Sigmoid colon (tissue), 4 donors: ENCODE data around the gene ABCC8.

ENCODE experiments used
- EP300 ChIP-seq, 4 donors: sonication (generic); formaldehyde crosslinking; IDR thresholded peaks; one replicate each; pipeline ENCODE4 v1.6.1; 2017; ENCODE audit warnings: antibody characterized with exemption in 4 of 4
- POLR2A ChIP-seq, 2 donors: fragments of 450-650 bp; IDR thresholded peaks; one replicate each; pipeline ENCODE4 v1.6.1; 2016; ENCODE audit warnings: antibody characterized with exemption in 2 of 2, mild to moderate bottlenecking in 2 of 2, moderate library complexity in 2 of 2
- POLR2AphosphoS5 ChIP-seq, 4 donors: sonication (generic); formaldehyde crosslinking; IDR thresholded peaks; one replicate each; pipeline ENCODE4 v1.6.1; 2017; ENCODE audit warnings: antibody characterized with exemption in 4 of 4
- TF ChIP-seq, protein P1 (sequence below), 4 experiments: fragments of 450-650 bp in 3 of 4; fragments of 200-600 bp in 1 of 4; IDR thresholded peaks; one replicate each; pipeline ENCODE4 v1.5.1; 2016 to 2019; ENCODE audit warnings: antibody characterized with exemption in 4 of 4, mild to moderate bottlenecking in 3 of 4, moderate library complexity in 2 of 4

DNA sequence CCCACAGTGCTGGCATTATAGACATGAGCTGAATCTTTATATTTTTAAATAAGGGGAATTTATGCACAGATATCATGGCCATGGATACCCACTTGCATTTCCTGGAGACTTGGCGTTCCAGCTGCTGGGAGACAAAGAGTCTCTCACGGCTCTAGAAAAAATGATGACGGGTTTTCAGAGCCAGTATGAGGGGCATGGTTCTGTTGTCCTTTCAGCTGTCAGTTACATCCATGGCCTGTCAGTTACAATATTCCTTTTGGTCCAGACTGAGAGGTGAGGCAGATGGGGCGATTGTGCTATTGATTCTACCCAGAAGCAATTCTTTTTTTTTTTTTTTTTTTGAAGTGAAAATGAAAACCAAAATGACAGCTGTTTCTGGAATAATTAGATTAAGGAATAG is 37.8 kb upstream of the ABCC8 start:
- TF ChIP-seq, protein P1, sequence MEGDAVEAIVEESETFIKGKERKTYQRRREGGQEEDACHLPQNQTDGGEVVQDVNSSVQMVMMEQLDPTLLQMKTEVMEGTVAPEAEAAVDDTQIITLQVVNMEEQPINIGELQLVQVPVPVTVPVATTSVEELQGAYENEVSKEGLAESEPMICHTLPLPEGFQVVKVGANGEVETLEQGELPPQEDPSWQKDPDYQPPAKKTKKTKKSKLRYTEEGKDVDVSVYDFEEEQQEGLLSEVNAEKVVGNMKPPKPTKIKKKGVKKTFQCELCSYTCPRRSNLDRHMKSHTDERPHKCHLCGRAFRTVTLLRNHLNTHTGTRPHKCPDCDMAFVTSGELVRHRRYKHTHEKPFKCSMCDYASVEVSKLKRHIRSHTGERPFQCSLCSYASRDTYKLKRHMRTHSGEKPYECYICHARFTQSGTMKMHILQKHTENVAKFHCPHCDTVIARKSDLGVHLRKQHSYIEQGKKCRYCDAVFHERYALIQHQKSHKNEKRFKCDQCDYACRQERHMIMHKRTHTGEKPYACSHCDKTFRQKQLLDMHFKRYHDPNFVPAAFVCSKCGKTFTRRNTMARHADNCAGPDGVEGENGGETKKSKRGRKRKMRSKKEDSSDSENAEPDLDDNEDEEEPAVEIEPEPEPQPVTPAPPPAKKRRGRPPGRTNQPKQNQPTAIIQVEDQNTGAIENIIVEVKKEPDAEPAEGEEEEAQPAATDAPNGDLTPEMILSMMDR (IDR thresholded peaks at IDR 0.05): no peak
- TF ChIP-seq POLR2A (IDR thresholded peaks at IDR 0.05) (no peak), EP300 (IDR thresholded peaks at IDR 0.05) (no peak), POLR2AphosphoS5 (IDR thresholded peaks at IDR 0.05) (no peak)
